RPMI8226 (cell line): ENCODE measurements around the gene PIGU.

Source experiments
- DNase-seq: peaks from one replicate; pipeline ENCODE4 v3.0.0-alpha.2; 2015

The PIGU gene

GRCh38 chr20:34654207-34654744, 22.6 kb downstream of the PIGU start:
- DNase-seq = no peak

- no peak for DNase-seq
Observed at GRCh38 chr20:34651200-34651599, 25.7 kb downstream of the PIGU start.

- no peak for DNase-seq
Observed at GRCh38 chr20:34647737-34648136, 29.2 kb downstream of the PIGU start.

GRCh38 chr20:34644951-34645350, 31.9 kb downstream of the PIGU start:
- no peak for DNase-seq

- DNase-seq = no peak
Observed at GRCh38 chr20:34644345-34644744, 32.5 kb downstream of the PIGU start.

- no peak for DNase-seq
Observed at GRCh38 chr20:34643928-34644327, 33.0 kb downstream of the PIGU start.

GRCh38 chr20:34642009-34642408, 34.9 kb downstream of the PIGU start:
- no peak for DNase-seq

- DNase-seq = no peak
Observed at GRCh38 chr20:34639755-34640222, 37.1 kb downstream of the PIGU start.

GRCh38 chr20:34638532-34638931, 38.4 kb downstream of the PIGU start:
- no peak for DNase-seq

- no peak for DNase-seq
Observed at GRCh38 chr20:34638039-34638292, 38.9 kb downstream of the PIGU start.

GRCh38 chr20:34637245-34638038, 39.5 kb downstream of the PIGU start:
- DNase-seq = no peak

GRCh38 chr20:34636648-34637047, 40.2 kb downstream of the PIGU start:
- no peak for DNase-seq

GRCh38 chr20:34634392-34634791, 42.5 kb downstream of the PIGU start:
- DNase-seq = no peak

GRCh38 chr20:34632870-34633452, 43.9 kb downstream of the PIGU start:
- no peak for DNase-seq

GRCh38 chr20:34629904-34630303, 47.0 kb downstream of the PIGU start:
- no peak for DNase-seq

- DNase-seq = no peak
Observed at GRCh38 chr20:34629342-34629741, 47.5 kb downstream of the PIGU start.

GRCh38 chr20:34628026-34628425, 48.9 kb downstream of the PIGU start:
- DNase-seq = no peak

- no peak for DNase-seq
Observed at GRCh38 chr20:34627458-34627857, 49.4 kb downstream of the PIGU start.

- no peak for DNase-seq
Observed at GRCh38 chr20:34626992-34627391, 49.9 kb downstream of the PIGU start.

GRCh38 chr20:34624629-34625028, 52.3 kb downstream of the PIGU start:
- no peak for DNase-seq

GRCh38 chr20:34622821-34623451, 54.0 kb downstream of the PIGU start:
- DNase-seq = no peak

- no peak for DNase-seq
Observed at GRCh38 chr20:34621383-34622367, 55.2 kb downstream of the PIGU start.

GRCh38 chr20:34621036-34621343, 55.9 kb downstream of the PIGU start:
- no peak for DNase-seq
